Endodermal cell (in vitro differentiated cells): Measurements from ENCODE around the gene TNFAIP3. TPM values are rescaled to one million over a fixed set of nuclear protein-coding genes. Genes with fewer than 3 reads are reported as not detected.

Source experiments
- DNase-seq: peaks from one replicate; pipeline ENCODE4 v3.0.0-alpha.2; 2017
- H3K27ac ChIP-seq: 2 replicates; pipeline ENCODE4 v1.5.1; 2013; ENCODE audit warnings: mild to moderate bottlenecking, low read depth, low read length, moderate library complexity
- H3K27me3 ChIP-seq: 2 replicates; pipeline ENCODE4 v1.6.1; 2013; ENCODE audit warnings: mild to moderate bottlenecking, low read length, moderate library complexity; ENCODE audit not compliant: insufficient read depth, control insufficient read depth, poor library complexity, severe bottlenecking
- H3K36me3 ChIP-seq: 2 replicates; pipeline ENCODE4 v1.7.0; 2013; ENCODE audit warnings: mild to moderate bottlenecking, low read length, moderate library complexity; ENCODE audit not compliant: control insufficient read depth, insufficient read depth
- H3K4me1 ChIP-seq: one replicate; pipeline ENCODE4 v1.7.0; 2013; ENCODE audit warnings: low read length; ENCODE audit not compliant: control insufficient read depth, insufficient read depth
- H3K4me3 ChIP-seq: 2 replicates; pipeline ENCODE4 v1.5.1; 2013; ENCODE audit warnings: mild to moderate bottlenecking, low read length, moderate library complexity
- H3K9ac ChIP-seq: 2 replicates; pipeline ENCODE4 v1.6.1; 2013; ENCODE audit warnings: mild to moderate bottlenecking, low read length, moderate library complexity; ENCODE audit not compliant: poor library complexity, severe bottlenecking; ENCODE audit errors: extremely low read depth
- H3K9me3 ChIP-seq: 2 replicates; pipeline ENCODE4 v1.6.1; 2013; ENCODE audit warnings: mild to moderate bottlenecking, low read length, moderate library complexity; ENCODE audit not compliant: control insufficient read depth
- H3K27ac Mint-ChIP-seq: 2 replicates; pipeline ENCODE4 v1.8.0; 2020; ENCODE audit warnings: mixed read lengths
- H3K27me3 Mint-ChIP-seq: 2 replicates; pipeline ENCODE4 v1.8.0; 2021; ENCODE audit warnings: mild to moderate bottlenecking, mixed read lengths; ENCODE audit not compliant: insufficient read depth
- H3K36me3 Mint-ChIP-seq: 2 replicates; pipeline ENCODE4 v1.8.0; 2020; ENCODE audit warnings: low read depth, mixed read lengths
- H3K4me1 Mint-ChIP-seq: 2 replicates; pipeline ENCODE4 v1.8.0; 2020; ENCODE audit warnings: mixed read lengths
- H3K4me3 Mint-ChIP-seq: 2 replicates; pipeline ENCODE4 v1.8.0; 2020; ENCODE audit warnings: mild to moderate bottlenecking, moderate library complexity, mixed read lengths
- H3K9me3 Mint-ChIP-seq: 2 replicates; pipeline ENCODE4 v1.8.0; 2020; ENCODE audit warnings: mild to moderate bottlenecking, mixed read lengths
- CTCF ChIP-seq: fragments of 200-600 bp; sonication (generic); conservative IDR thresholded peaks from 2 replicates; pipeline ENCODE4 v1.5.0; 2021; ENCODE audit warnings: antibody characterized with exemption, mild to moderate bottlenecking
- WGBS, 2 experiments: methylation state at CpG; one replicate each; pipeline versions ENCODE4 v1.1.5 to v1.1.7; 2013; ENCODE audit warnings: missing lambda C conversion rate in 2 of 2, mixed read lengths in 1 of 2; ENCODE audit not compliant: insufficient coverage in 1 of 2, insufficient read length in 1 of 2; 5-methylcytosine and 5-hydroxymethylcytosine counted together
- total RNA-seq, 2 donors: library from RNA; stranded (reverse); fragmentation: NEBNext Ultra II Directional in 1 of 2; extraction: Animal tissue kit (Norgen Biotek cat#: 25700) in 1 of 2; gene quantifications; 2 replicates in 1 of 2; 3 replicates in 1 of 2; pipeline ENCODE4 v1.2.1, GENCODE V29; 2021

The TNFAIP3 gene
- total RNA-seq, 2 donors from 2014 or later, result 4.4 to 12.3 TPM

DNA sequence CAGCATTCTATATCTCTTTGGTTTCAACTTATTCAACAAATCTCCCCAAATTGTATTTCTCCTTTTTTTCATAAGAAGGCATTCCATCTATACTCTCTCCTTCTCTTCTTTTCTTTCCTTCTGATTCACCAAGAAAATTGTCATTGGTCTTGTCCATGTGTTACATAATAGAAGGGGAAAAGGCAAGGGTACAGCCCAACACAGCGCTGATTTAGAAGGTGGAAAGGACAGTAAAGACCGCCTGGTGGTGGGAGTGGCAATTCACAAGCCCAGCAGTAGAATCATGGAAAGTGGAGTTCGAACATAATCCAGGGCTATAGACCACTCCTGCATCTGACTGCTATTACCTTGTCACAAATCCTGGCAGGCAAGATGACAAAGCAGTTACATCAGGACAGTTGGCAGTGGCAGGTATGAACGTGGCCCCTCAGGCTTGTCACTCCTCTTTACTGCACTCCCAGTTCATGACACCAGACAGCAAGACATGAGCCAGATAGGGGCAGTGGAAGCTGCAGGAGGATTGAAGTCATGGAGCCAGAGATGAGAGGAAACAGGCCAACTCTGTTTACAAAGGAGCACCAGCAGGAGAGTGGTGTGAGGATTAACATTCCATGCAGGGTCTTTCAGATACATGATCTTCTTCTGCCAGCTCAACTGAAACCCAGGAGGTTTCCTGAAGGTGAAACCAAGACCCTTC, 2.1 kb upstream of the TNFAIP3 start:
- DNase-seq, result peak; percentile 79
- no peak overlapping the region for H3K27ac ChIP-seq
- peaks cover 41% of the 10 kb centered on the region for H3K4me1 Mint-ChIP-seq

GRCh38 chr6:137866200-137866913, 702 bp upstream of the TNFAIP3 start:
- DNase-seq, result no peak
- WGBS, 2 experiments, result 0 to 7% methylated on average over 3 to 25 of the region's 25 CpGs
- H3K27me3 ChIP-seq, result peaks cover 18% of the 10 kb centered on the region
- no peaks in the 10 kb centered on the region for H3K9me3 ChIP-seq
- peaks cover 28% of the 10 kb centered on the region for H3K27me3 Mint-ChIP-seq
- H3K27ac ChIP-seq, result no peak overlapping the region
- H3K9ac ChIP-seq, result peak overlapping the region; percentile 34
- TF ChIP-seq CTCF, result no peak
- H3K36me3 Mint-ChIP-seq, result no peaks in the 10 kb centered on the region
- no peaks in the 10 kb centered on the region for H3K36me3 ChIP-seq
- H3K9me3 Mint-ChIP-seq, result peaks cover 2% of the 10 kb centered on the region
- H3K4me3 Mint-ChIP-seq, result peak overlapping the region; percentile 77
- peaks cover 48% of the 10 kb centered on the region for H3K4me1 Mint-ChIP-seq
- H3K4me3 ChIP-seq, result peak overlapping the region; percentile 79
- peak overlapping the region; percentile 76 for H3K27ac Mint-ChIP-seq
- H3K4me1 ChIP-seq, result peaks cover 3% of the 10 kb centered on the region

More for the DNA sequence above, 2.1 kb upstream of the TNFAIP3 start:
- peak; percentile 67 for TF ChIP-seq CTCF
- H3K36me3 Mint-ChIP-seq, result no peaks in the 10 kb centered on the region
- Histone ChIP-seq H3K27me3 (peaks cover 18% of the 10 kb centered on the region), H3K4me1 (peaks cover 3% of the 10 kb centered on the region), H3K9me3 (no peaks in the 10 kb centered on the region), H3K4me3 (peak overlapping the region; percentile 35), H3K9ac (no peak overlapping the region), H3K36me3 (no peaks in the 10 kb centered on the region)
- H3K27ac Mint-ChIP-seq, result peak overlapping the region; percentile 76
- H3K4me3 Mint-ChIP-seq, result peak overlapping the region; percentile 77
- H3K9me3 Mint-ChIP-seq, result peaks cover 2% of the 10 kb centered on the region
- 68 to 83% methylated on average over 2 to 4 of the region's 4 CpGs for WGBS, 2 experiments
- peaks cover 25% of the 10 kb centered on the region for H3K27me3 Mint-ChIP-seq

DNA sequence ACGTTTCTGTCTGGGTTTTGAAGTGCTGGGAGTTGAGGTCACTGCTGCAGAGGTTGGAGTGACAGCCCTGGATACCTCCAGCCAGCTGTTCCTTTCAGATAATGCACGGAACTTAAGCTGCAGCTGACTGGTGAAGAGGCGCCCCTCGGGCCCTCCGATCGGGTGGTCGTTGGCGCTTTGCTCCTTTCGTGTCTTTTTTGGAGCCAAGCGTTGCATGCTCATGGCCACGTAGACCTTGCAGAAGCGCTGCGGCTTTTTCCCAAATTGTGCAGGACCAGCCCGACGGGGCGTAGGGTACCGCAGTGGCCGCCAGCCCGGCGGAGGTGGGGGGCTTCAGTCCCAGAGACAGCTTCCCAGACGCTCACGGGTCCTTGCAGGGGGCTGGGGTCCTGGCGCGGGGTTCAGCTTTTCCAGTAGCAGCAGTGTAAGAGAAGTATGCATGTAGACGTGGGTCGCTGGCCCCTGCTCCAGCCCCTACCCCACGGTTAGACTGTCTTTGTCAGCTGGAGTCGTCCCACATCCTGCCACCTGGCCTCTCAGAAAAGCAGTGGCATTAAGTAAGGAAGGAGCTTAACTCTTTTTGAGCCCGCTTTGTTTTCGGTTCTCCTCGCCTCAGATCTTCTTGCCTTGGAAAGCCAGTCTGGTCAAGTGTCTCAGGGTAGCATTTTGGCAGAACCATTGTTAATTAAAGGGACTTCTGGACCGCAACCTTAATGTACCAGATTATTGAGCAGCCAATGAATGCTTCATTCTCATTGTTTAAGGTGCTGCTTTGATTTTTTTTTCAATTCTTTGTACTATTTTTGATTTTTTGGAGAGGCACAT, 838 bp downstream of the TNFAIP3 start:
- peak; percentile 71 for DNase-seq
- Histone ChIP-seq H3K4me1 (peaks cover 7% of the 10 kb centered on the region), H3K9me3 (no peaks in the 10 kb centered on the region), H3K27ac (no peak overlapping the region), H3K27me3 (peaks cover 18% of the 10 kb centered on the region), H3K9ac (peak overlapping the region; percentile 45), H3K36me3 (no peaks in the 10 kb centered on the region), H3K4me3 (peak overlapping the region; percentile 85)
- TF ChIP-seq CTCF, result no peak
- Mint-ChIP-seq H3K27me3 (peaks cover 28% of the 10 kb centered on the region), H3K27ac (peak overlapping the region; percentile 86), H3K4me1 (peaks cover 61% of the 10 kb centered on the region), H3K36me3 (no peaks in the 10 kb centered on the region), H3K9me3 (peaks cover 2% of the 10 kb centered on the region), H3K4me3 (peak overlapping the region; percentile 77)
- 9 to 13% methylated on average over 18 to 32 of the region's 32 CpGs for WGBS, 2 experiments
